IMR-90 (cell line): ENCODE data around the gene ANO1. TPM values are rescaled to one million over a fixed set of nuclear protein-coding genes. Genes with fewer than 3 reads are reported as not detected.

Experiments used
- ATAC-seq: fragments of 200-7000 bp; cut with Tn5 transposase; 2 replicates; pipeline ENCODE4 v1.9.1; 2020; ENCODE audit warnings: low read depth, mild to moderate bottlenecking, moderate library complexity
- BruUV-seq: library from RNA; stranded (reverse); fragments of 400-500 nt; replicated peaks from 2 replicates; lab custom pipeline; 2021; lab: Mats Ljungman, UMichigan
- CTCF ChIA-PET: fragments of 300-600 bp; formaldehyde crosslinking; extraction: SDS; loops from one replicate; lab custom pipeline; 2021; ENCODE audit warnings: antibody characterized with exemption; lab: Yijun Ruan, JAX
- POLR2A ChIA-PET: fragments of 300-600 bp; sonication (Branson Sonifier 250); formaldehyde crosslinking; loops from one replicate; lab custom pipeline; 2022; ENCODE audit warnings: antibody characterized with exemption; ENCODE audit not compliant: unreplicated experiment; lab: Charles Lee
- DNase-seq: peaks from one replicate; pipeline ENCODE4 v3.0.0; 2013
- H2AFZ ChIP-seq: replicated peaks from 2 replicates; pipeline ENCODE3; 2013; ENCODE audit warnings: low read length, mild to moderate bottlenecking; ENCODE audit not compliant: poor library complexity
- H2AK5ac ChIP-seq: 2 replicates; pipeline ENCODE4 v1.6.1; 2013; ENCODE audit warnings: low read depth, low read length, inconsistent platforms
- H2AK9ac ChIP-seq: replicated peaks from 2 replicates; pipeline ENCODE3; 2013; ENCODE audit warnings: mild to moderate bottlenecking, low read depth, low read length, moderate library complexity; ENCODE audit not compliant: poor library complexity
- H2BK120ac ChIP-seq: 2 replicates; pipeline ENCODE4 v1.6.1; 2013; ENCODE audit warnings: low read depth, low read length, inconsistent platforms
- H2BK15ac ChIP-seq: 3 replicates; pipeline ENCODE4 v1.6.1; 2013; ENCODE audit warnings: low read depth, low read length, inconsistent platforms
- H2BK20ac ChIP-seq: 2 replicates; pipeline ENCODE4 v1.6.1; 2013; ENCODE audit warnings: low read depth, mild to moderate bottlenecking, inconsistent platforms, low read length, moderate library complexity
- H2BK5ac ChIP-seq: 2 replicates; pipeline ENCODE4 v1.6.1; 2013; ENCODE audit warnings: mild to moderate bottlenecking, low read depth, low read length, inconsistent platforms; ENCODE audit not compliant: poor library complexity, severe bottlenecking
- H3K14ac ChIP-seq: replicated peaks from 2 replicates; pipeline ENCODE4 v1.6.1; 2013; ENCODE audit warnings: low read depth, low read length, inconsistent platforms
- H3K18ac ChIP-seq: 2 replicates; pipeline ENCODE4 v1.6.1; 2013; ENCODE audit warnings: low read depth, low read length, control low read depth
- H3K23ac ChIP-seq: 2 replicates; pipeline ENCODE4 v1.6.1; 2013; ENCODE audit warnings: low read depth, low read length, inconsistent platforms
- H3K27ac ChIP-seq: 2 replicates; pipeline ENCODE4 v1.5.1; 2013; ENCODE audit warnings: mild to moderate bottlenecking, control low read depth, low read length; ENCODE audit not compliant: insufficient read depth
- H3K27me3 ChIP-seq: 2 replicates; pipeline ENCODE4 v1.6.1; 2013; ENCODE audit warnings: low read length; ENCODE audit not compliant: control insufficient read depth, insufficient read depth
- H3K36me3 ChIP-seq: 2 replicates; pipeline ENCODE4 v1.6.1; 2013; ENCODE audit warnings: low read length, mixed read lengths; ENCODE audit not compliant: control insufficient read depth, insufficient read depth
- H3K4ac ChIP-seq: 2 replicates; pipeline ENCODE4 v1.6.1; 2013; ENCODE audit warnings: low read depth, low read length, inconsistent platforms
- H3K4me1 ChIP-seq: 2 replicates; pipeline ENCODE4 v1.6.1; 2013; ENCODE audit warnings: low read length, mixed read lengths; ENCODE audit not compliant: control insufficient read depth, insufficient read depth
- H3K4me2 ChIP-seq: 2 replicates; pipeline ENCODE4 v1.6.1; 2013; ENCODE audit warnings: low read depth, mild to moderate bottlenecking, control low read depth, low read length, moderate library complexity
- H3K4me3 ChIP-seq: 2 replicates; pipeline ENCODE4 v1.5.1; 2013; ENCODE audit warnings: low read depth, mild to moderate bottlenecking, control low read depth, low read length, moderate library complexity; ENCODE audit not compliant: insufficient read depth
- H3K56ac ChIP-seq: 2 replicates; pipeline ENCODE4 v1.6.1; 2013; ENCODE audit warnings: low read length, inconsistent platforms; ENCODE audit not compliant: insufficient read depth; ENCODE audit errors: extremely low read depth
- H3K79me1 ChIP-seq, 2 experiments: 2 replicates each; pipeline ENCODE4 v1.6.1; 2013; ENCODE audit warnings: low read length in 2 of 2, inconsistent platforms in 1 of 2, low read depth in 1 of 2
- H3K9ac ChIP-seq: 2 replicates; pipeline ENCODE4 v1.6.1; 2013; ENCODE audit warnings: low read depth, low read length, control low read depth
- H3K9me1 ChIP-seq: 2 replicates; pipeline ENCODE4 v1.6.1; 2013; ENCODE audit warnings: low read length, inconsistent platforms; ENCODE audit not compliant: insufficient read depth
- H3K9me3 ChIP-seq: 2 replicates; pipeline ENCODE4 v1.6.1; 2013; ENCODE audit warnings: low read length; ENCODE audit not compliant: control insufficient read depth, insufficient read depth
- H4K20me1 ChIP-seq: 2 replicates; pipeline ENCODE4 v1.6.1; 2013; ENCODE audit warnings: low read length, inconsistent platforms; ENCODE audit not compliant: insufficient read depth
- H4K5ac ChIP-seq: 2 replicates; pipeline ENCODE4 v1.6.1; 2013; ENCODE audit warnings: mild to moderate bottlenecking, low read depth, low read length, control low read depth
- H4K8ac ChIP-seq, 2 experiments: 2 replicates each; pipeline ENCODE4 v1.6.1; 2013; ENCODE audit warnings: low read depth in 2 of 2, low read length in 2 of 2, control low read depth in 1 of 2, inconsistent platforms in 1 of 2
- H4K91ac ChIP-seq: 2 replicates; pipeline ENCODE4 v1.6.1; 2013; ENCODE audit warnings: low read depth, low read length, inconsistent platforms; ENCODE audit not compliant: insufficient read depth
- BHLHE40 ChIP-seq: fragments of 150-350 bp; IDR thresholded peaks from 2 replicates; pipeline ENCODE4 v1.6.1; 2016; ENCODE audit warnings: mild to moderate bottlenecking, low read depth, low read length
- CEBPB ChIP-seq: IDR thresholded peaks from 2 replicates; pipeline ENCODE4 v1.6.1; 2012; ENCODE audit warnings: low read depth, low read length, improper control_type of control experiment
- ELK1 ChIP-seq: fragments of 150-350 bp; IDR thresholded peaks from 2 replicates; pipeline ENCODE4 v1.6.1; 2016; ENCODE audit warnings: low read depth, mild to moderate bottlenecking, low read length, moderate library complexity, borderline replicate concordance
- MAFK ChIP-seq: IDR thresholded peaks from 2 replicates; pipeline ENCODE4 v1.6.1; 2012; ENCODE audit warnings: low read depth, low read length, improper control_type of control experiment
- MAZ ChIP-seq: IDR thresholded peaks from 2 replicates; pipeline ENCODE4 v1.6.1; 2012; ENCODE audit warnings: low read depth, mild to moderate bottlenecking, low read length, improper control_type of control experiment, moderate library complexity, borderline replicate concordance
- MXI1 ChIP-seq: IDR thresholded peaks from 2 replicates; pipeline ENCODE4 v1.6.1; 2012; ENCODE audit warnings: low read depth, mild to moderate bottlenecking, low read length, moderate library complexity, borderline replicate concordance
- RAD21 ChIP-seq: IDR thresholded peaks from 2 replicates; pipeline ENCODE4 v1.6.1; 2012; ENCODE audit warnings: low read length, improper control_type of control experiment
- RCOR1 ChIP-seq: IDR thresholded peaks from 2 replicates; pipeline ENCODE4 v1.6.1; 2012; ENCODE audit warnings: mild to moderate bottlenecking, low read length, improper control_type of control experiment; ENCODE audit not compliant: insufficient replicate concordance
- RFX5 ChIP-seq: IDR thresholded peaks from 2 replicates; pipeline ENCODE4 v1.8.0; 2012; ENCODE audit warnings: low read depth, mild to moderate bottlenecking, low read length, moderate library complexity
- USF2 ChIP-seq: fragments of 150-350 bp; IDR thresholded peaks from 2 replicates; pipeline ENCODE4 v1.6.1; 2017; ENCODE audit warnings: mild to moderate bottlenecking, antibody characterized with exemption, low read length, low read depth
- WGBS, 2 experiments: methylation state at CpG; one replicate each; pipeline versions ENCODE4 v1.1.5 to v1.1.7; 2013; ENCODE audit warnings: missing lambda C conversion rate in 2 of 2; ENCODE audit not compliant: insufficient read length in 1 of 2; ENCODE audit errors: extremely low coverage in 2 of 2; 5-methylcytosine and 5-hydroxymethylcytosine counted together
- dilution Hi-C: fragments of 300-500 bp; cut with HindIII; formaldehyde crosslinking; loops from one replicate; pipeline ENCODE4 v1.14.3; 2018; ENCODE audit warnings: low sequenced_read_pairs; ENCODE audit not compliant: unreplicated experiment
- in situ Hi-C: fragments of 300-500 bp; cut with MboI; formaldehyde crosslinking; loops from 3 replicates; pipeline ENCODE4 v1.14.3; 2019; ENCODE audit warnings: low sequenced_read_pairs, inconsistent platforms, mixed read lengths
- intact Hi-C: fragments of 100-400 bp; cut with micrococcal nuclease; formaldehyde crosslinking; loops from 2 replicates; pipeline ENCODE4 v1.10.0; 2022
- polyA plus RNA-seq, 3 experiments: library from polyadenylated mRNA; depleted of rRNA; stranded (reverse); fragments of >200 nt; gene quantifications; 2 replicates each; pipeline ENCODE4 v1.2.3, GENCODE V29; 2012; ENCODE audit warnings: low replicate concordance in 1 of 3
- total RNA-seq: library from RNA; depleted of rRNA; stranded (reverse); fragments of >200 nt; gene quantifications from 2 replicates; pipeline ENCODE4 v1.2.3, GENCODE V29; 2012

The ANO1 gene
- total and polyA plus RNA-seq, 2 of the 4 experiments (the other 2 are of a cell fraction) = 4.1 to 10.7 TPM

GRCh38 chr11:70100280-70100603 lies 22.1 kb downstream of the ANO1 start:
- Histone ChIP-seq H3K56ac (no peak overlapping the region), H3K4ac (no peak overlapping the region), H2AFZ (no peak overlapping the region), H3K9me3 (no peaks in the 10 kb centered on the region), H2AK5ac (no peak overlapping the region), H2BK120ac (no peak overlapping the region), H2BK5ac (no peak overlapping the region), H3K4me3 (no peak overlapping the region), H3K14ac (no peak overlapping the region), H2AK9ac (peak overlapping the region; percentile 49), H3K36me3 (no peaks in the 10 kb centered on the region; the same call in 1 of the 2 replicates), H3K27me3 (no peaks in the 10 kb centered on the region), H4K5ac (no peak overlapping the region), H4K8ac (no peak overlapping the region), H3K27ac (no peak overlapping the region), H3K4me2 (no peak overlapping the region), H3K9ac (no peak overlapping the region), H4K20me1 (no peaks in the 10 kb centered on the region), H2BK20ac (no peak overlapping the region), H3K79me1 (peaks cover 0 to 11% of the 10 kb centered on the region in 2 experiments; a peak in 2 of 4 replicates), H3K18ac (no peak overlapping the region), H4K91ac (no peak overlapping the region), H3K23ac (no peak overlapping the region), H3K9me1 (peaks cover 5% of the 10 kb centered on the region; the same call in 1 of the 2 replicates), H2BK15ac (no peak overlapping the region), H3K4me1 (peaks cover 2% of the 10 kb centered on the region; the same call in 1 of the 2 replicates)
- no peak for ATAC-seq
- dilution Hi-C loops (no loop called here), in situ Hi-C loops (no loop called here), intact Hi-C loops (no loop called here)
- no peak for DNase-seq
- TF ChIP-seq ELK1 (no peak), USF2 (no peak), RAD21 (no peak), BHLHE40 (no peak), MAZ (no peak), MXI1 (no peak), CEBPB (no peak), RCOR1 (no peak), RFX5 (no peak), MAFK (no peak)
- POLR2A ChIA-PET = no interaction called here
- CTCF ChIA-PET = no interaction called here
- BruUV-seq = no TSS peak
- WGBS, 2 experiments = 84% methylated on average over 4 of the region's 8 CpGs; no CpG with 5 or more reads in 1 of the 2 experiments
